ENCODE measurements around the gene TNIP2. TPM values are rescaled to one million over a fixed set of nuclear protein-coding genes. Genes with fewer than 3 reads are reported as not detected.

The TNIP2 gene
- total and polyA plus RNA-seq, 2 of the 8 experiments (the other 6 are each of a cell fraction or from before 2014, with no cell fraction given) = 23.7 to 37.7 TPM

GRCh38 chr4:2765832-2766526 lies 9.8 kb upstream of the TNIP2 start:
- Histone ChIP-seq H3K79me1 (ENCODE audit: low read depth, low read length) (no peaks in the 10 kb centered on the region), H3K4me3 (ENCODE audit: extremely low read depth in 1 of 4, insufficient read depth in 2 of 4, low read depth in 3 of 4, low read length in 4 of 4) (no peak overlapping the region), H2AK5ac (ENCODE audit: low read depth, low read length) (no peak overlapping the region), H2AFZ (ENCODE audit: low read length) (no peak overlapping the region), H2BK20ac (ENCODE audit: low read length) (0 out of 2 replicates have a peak overlapping the region, but pooled peaks have one; percentile 6), H3K4me1 (replicated peaks in 1 of 4; ENCODE audit: control insufficient read depth in 3 of 4, insufficient read depth in 4 of 4, low read length in 3 of 4) (peaks cover 0 to 7% (median 6%) of the 10 kb centered on the region in 4 experiments; a peak in 6 of 7 replicates), H4K5ac (ENCODE audit: insufficient read length, low read depth, low read length) (no peak overlapping the region), H2BK12ac (ENCODE audit: low read depth, low read length) (no peak overlapping the region), H3K23me2 (ENCODE audit: low read depth, low read length) (no peaks in the 10 kb centered on the region; the same call in 1 of the 2 replicates), H2BK15ac (ENCODE audit: low read length) (no peak overlapping the region), H3K4me2 (ENCODE audit: insufficient read depth in 1 of 2, low read depth in 2 of 2, low read length in 2 of 2) (no peak overlapping the region), H3K4ac (replicated peaks; ENCODE audit: insufficient read length, low read depth, low read length) (no peak overlapping the region), H3K14ac (ENCODE audit: insufficient read length) (no peak overlapping the region), H3K79me2 (ENCODE audit: control insufficient read depth in 1 of 2, insufficient read depth in 2 of 2, low read length in 2 of 2) (no peaks in the 10 kb centered on the region), H3K23ac (ENCODE audit: insufficient read length) (no peak overlapping the region), H3K9ac (replicated peaks in 1 of 4; ENCODE audit: extremely low read depth in 1 of 4, low read depth in 3 of 4, low read length in 3 of 4) (no peak overlapping the region), H3K56ac (replicated peaks; ENCODE audit: insufficient read length, low read depth, low read length) (no peak overlapping the region), H4K20me1 (replicated peaks in 1 of 2; ENCODE audit: control insufficient read depth in 1 of 2, insufficient read depth in 2 of 2, low read length in 2 of 2) (no peaks in the 10 kb centered on the region), H3K9me3 (ENCODE audit: insufficient read depth in 2 of 2, low read depth in 1 of 2, low read length in 1 of 2) (no peaks in the 10 kb centered on the region), H3K27ac (ENCODE audit: low read depth, low read length) (no peak overlapping the region), H2BK120ac (replicated peaks; ENCODE audit: low read depth, low read length) (no peak overlapping the region), H2BK5ac (ENCODE audit: low read depth, low read length) (no peak overlapping the region), H3K18ac (ENCODE audit: extremely low read depth, low read length) (no peak overlapping the region), H3K27me3 (replicated peaks in 1 of 4; ENCODE audit: control insufficient read depth in 3 of 4, extremely low read depth in 1 of 4, insufficient read depth in 3 of 4, low read length in 3 of 4) (0 out of 7 replicates have a peak, but pooled peaks cover 0 to 2% (median under 1%) of the 10 kb centered on the region in 4 experiments), H4K8ac (ENCODE audit: extremely low read depth, insufficient read depth, low read length) (no peak overlapping the region), H4K91ac (replicated peaks; ENCODE audit: insufficient read length, low read length) (no peak overlapping the region), H3K36me3 (ENCODE audit: control insufficient read depth in 2 of 4, insufficient read depth in 4 of 4, low read length in 3 of 4) (no peaks in the 10 kb centered on the region)
- TF ChIP-seq CBX5 (IDR thresholded peaks at IDR 0.05; ENCODE audit: low read depth, low read length) (no peak), KDM5A (IDR thresholded peaks at IDR 0.05; ENCODE audit: low read length) (no peak), KDM4A (IDR thresholded peaks at IDR 0.05; ENCODE audit: low read depth, low read length, severe bottlenecking) (no peak), SAP30 (IDR thresholded peaks at IDR 0.05; ENCODE audit: insufficient read depth, insufficient replicate concordance, low read length) (no peak), SP2 (IDR thresholded peaks at IDR 0.05; ENCODE audit: low read length) (no peak), NANOG (IDR thresholded peaks at IDR 0.05; ENCODE audit: insufficient read depth, low read depth, low read length, poor library complexity, severe bottlenecking) (no peak), EZH2 (IDR thresholded peaks at IDR 0.05; ENCODE audit: low read depth, low read length, severe bottlenecking) (no peak), NRF1 (IDR thresholded peaks at IDR 0.05; ENCODE audit: low read depth, low read length) (no peak), RFX5 (IDR thresholded peaks at IDR 0.05; ENCODE audit: borderline replicate concordance, low read depth, low read length) (no peak), MAFK (IDR thresholded peaks at IDR 0.05; ENCODE audit: low read depth, low read length) (no peak)
- TF ChIP-seq, protein P1, sequence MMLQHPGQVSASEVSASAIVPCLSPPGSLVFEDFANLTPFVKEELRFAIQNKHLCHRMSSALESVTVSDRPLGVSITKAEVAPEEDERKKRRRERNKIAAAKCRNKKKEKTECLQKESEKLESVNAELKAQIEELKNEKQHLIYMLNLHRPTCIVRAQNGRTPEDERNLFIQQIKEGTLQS (IDR thresholded peaks at IDR 0.05; ENCODE audit: insufficient read depth, low read depth, low read length) = no peak
- ChIA-PET POLR2A (ENCODE audit: partially characterized antibody) (interaction anchor here (1.0 to 6.7 kb wide), 3 partner anchors 53 to 178 kb away, joined by 3 to 29 read pairs (median 3); no protein-coding TSS in a partner anchor), CTCF (ENCODE audit: partially characterized antibody) (interaction anchor here (1.1 to 2.5 kb wide), 4 partner anchors 14 to 164 kb away, joined by 4 to 6 read pairs (median 5); no protein-coding TSS in a partner anchor)
- WGBS, 2 experiments (ENCODE audit: extremely low coverage in 1 of 2, insufficient coverage in 1 of 2, insufficient read length in 1 of 2, insufficient replicate concordance in 2 of 2, low coverage in 1 of 2, low lambda C conversion rate in 2 of 2, missing lambda C conversion rate in 1 of 2) = 95% methylated on average over 12 of the region's 12 CpGs; no CpG with 5 or more reads in 1 of the 2 experiments
- no peak for DNase-seq (ENCODE audit: low read depth in 1 of 2, low spot score in 2 of 2)
- no peak for FAIRE-seq
